ENCODE measurements around the gene SEMA5A.

The SEMA5A gene

DNA sequence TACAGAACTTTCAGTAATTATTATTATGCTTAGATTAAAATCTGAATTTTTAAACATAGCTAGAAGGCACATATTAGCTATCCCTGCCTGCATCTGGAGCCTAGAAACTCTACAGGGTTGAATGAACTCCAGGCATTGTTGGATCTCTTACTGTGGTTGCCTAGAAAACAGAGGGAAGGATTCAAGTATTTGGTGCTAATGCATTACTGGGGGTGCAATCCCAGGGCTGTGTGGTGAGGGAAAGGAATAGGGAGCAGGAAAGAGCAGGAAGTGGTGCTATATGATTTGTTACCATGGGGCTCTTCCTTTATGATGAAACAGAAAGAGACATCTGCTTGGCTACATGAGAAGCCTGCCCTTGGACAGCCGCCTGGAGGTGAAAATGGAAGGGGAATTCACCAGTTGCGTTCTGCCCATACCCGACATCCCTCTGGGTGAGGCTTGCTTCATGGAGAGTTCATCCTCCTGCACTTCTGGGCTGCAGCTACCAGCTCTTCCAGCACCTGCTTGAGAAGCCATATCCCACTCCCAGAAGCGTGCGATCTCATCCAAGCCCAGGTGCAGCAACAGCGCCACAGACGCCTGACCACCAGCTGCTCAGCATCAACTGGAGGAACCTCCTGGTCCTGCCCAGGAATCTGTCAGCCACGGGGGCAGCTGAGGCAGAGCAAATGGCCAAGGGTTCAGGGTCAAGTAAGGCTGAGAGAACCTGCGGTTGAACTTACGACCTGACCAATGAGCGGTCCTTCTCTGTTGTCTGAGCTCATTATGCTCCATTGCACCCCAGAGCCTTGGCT lies 362.8 kb downstream of the SEMA5A start:
- DNase-seq (ENCODE audit: low read depth in 1 of 2, low spot score in 1 of 2), result no peak

DNA sequence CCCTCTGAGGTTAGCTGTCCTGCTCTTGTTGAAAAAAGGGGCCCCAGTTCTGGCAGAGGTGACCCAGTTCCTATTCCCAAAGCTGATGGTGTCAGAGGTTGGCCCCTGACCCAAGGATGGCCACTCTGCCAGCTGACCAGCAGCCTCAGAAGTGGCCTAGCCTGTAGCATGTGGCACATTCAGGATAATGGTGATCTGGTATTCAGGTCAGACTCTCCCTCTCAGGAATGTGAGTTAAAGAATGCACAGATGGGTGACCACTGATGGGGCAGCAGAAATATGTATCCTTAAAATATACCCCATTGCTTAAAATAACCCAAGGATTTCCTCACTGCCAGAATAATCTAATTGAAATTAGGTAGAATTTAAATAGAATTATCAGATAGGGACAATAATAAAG lies 369.2 kb downstream of the SEMA5A start:
- DNase-seq (ENCODE audit: low read depth in 1 of 2, low spot score in 1 of 2), result no peak

DNA sequence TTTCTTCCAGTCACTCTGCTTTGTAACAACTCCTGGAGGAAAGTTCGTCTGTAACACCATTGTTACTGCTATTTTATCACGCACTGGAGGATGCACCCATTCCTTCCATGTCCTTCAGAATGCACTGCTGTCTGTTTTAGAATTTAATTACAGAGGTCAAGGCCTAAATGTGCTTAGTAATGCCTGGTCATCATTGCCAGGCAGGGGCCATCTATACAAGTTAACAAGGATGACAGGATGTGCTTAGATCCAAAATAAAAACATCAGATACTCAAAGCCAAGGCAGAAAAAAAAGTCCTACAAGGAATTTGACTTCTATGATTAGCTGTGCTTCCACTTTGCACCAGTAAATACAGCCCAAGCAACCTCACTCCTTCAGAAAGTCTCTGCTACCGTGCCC lies 371.4 kb downstream of the SEMA5A start:
- no peak for DNase-seq (ENCODE audit: low read depth in 1 of 2, low spot score in 1 of 2)

DNA sequence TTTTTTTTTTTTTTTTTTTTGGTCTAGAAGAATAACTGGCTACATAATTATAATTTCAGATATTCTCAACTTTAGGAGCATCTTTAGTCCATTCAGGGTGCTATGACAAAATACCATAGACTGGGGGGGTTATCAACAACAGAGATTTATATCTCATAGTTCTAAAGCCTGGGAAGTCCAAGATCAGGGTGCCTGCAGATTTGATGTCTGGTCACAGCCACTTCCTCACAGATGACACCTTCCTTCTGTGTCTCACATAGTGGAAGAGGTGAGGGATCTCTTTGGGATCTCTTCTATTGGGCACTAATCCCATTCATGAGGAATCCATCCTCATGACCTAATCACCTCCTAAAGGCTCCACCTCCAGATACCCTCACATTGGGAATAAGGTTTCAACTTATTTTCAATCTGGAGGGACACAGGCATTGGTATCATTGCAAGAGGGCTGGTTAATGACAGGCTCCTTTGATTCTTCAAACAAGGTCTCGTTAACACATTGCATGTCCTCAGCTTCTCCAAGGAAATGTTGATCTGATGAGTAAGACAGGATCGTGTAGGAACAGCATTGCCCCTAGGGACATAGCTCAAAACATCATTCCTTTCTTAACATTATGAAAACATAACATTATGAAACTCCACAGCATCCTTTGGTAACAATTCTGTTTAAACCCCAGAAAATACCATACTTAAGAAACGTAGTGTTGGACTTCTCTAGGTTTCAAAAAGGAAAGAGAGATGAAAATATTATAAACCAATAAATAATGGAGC lies 372.4 kb downstream of the SEMA5A start:
- no peak for DNase-seq (ENCODE audit: low read depth in 1 of 2, low spot score in 1 of 2)

DNA sequence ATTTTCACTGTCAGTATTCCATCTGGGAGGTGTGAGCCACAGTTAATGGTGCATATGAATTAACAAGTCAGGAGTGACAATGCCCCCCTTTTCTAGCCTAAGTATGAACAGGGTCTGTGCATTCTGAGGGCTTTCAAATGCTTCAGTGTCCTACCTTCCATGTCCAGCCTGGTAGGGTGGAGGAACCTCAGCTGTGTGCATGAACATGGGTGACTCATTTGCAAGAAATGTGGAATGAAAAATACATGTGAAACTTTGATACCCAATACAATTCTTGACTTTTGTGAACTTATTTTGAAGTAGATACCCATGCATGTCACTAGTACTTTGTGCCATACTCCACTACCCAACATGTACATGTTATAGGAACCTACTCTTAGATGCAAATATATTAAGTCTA lies 375.8 kb downstream of the SEMA5A start:
- no peak for DNase-seq (ENCODE audit: low read depth in 1 of 2, low spot score in 1 of 2)

DNA sequence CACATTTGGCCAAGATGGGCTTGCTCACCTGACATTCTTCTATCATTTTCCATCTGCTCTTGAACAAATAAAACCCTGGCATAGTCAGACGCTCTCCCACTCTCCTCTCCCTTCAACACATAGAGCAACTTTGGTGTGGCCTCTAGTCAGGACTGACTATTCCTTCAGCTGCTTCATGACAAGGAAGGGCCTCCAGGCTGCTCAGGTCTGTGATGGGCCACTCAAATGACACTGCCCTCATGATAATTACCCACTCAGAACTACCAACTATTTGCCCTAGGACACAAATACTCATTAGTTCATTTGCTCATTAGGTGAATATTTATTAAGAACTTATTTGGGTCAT lies 376.3 kb downstream of the SEMA5A start:
- DNase-seq (ENCODE audit: low read depth in 1 of 2, low spot score in 1 of 2), result no peak

DNA sequence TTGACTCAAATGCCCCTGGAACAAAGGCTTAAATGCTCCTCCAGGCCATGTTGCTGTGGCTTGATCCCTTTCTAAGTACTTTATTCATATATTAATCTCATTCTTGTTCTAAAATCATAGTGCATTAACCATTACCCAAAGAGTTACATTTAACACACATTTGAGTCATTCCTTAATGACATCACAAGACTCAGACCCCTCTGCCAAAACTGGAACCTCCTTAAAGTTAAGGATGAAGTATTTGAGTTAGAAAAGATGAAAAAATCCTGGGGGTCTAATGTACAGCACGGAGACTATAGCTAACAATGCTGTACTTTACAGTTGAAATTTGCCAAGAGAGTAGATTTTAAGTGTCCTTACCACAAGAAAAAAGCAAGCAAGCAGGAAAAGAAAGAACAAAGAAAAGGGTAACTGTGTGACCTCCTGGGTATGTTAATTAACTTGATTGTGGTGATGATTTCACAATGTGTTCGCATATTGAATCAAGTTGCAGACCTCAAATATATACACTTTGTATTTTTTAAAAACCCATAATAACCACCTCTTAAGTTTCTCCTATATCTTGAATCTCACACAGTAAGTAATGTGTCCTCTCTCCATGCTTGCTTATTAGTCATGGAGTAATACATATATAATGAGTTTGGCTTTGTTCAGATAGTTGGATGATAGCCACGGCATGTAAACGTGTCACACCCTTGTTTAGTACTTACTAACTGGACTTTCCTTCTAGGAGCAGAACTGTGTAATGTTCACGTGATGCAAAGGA lies 376.9 kb downstream of the SEMA5A start:
- no peak for DNase-seq (ENCODE audit: low read depth in 1 of 2, low spot score in 1 of 2)

DNA sequence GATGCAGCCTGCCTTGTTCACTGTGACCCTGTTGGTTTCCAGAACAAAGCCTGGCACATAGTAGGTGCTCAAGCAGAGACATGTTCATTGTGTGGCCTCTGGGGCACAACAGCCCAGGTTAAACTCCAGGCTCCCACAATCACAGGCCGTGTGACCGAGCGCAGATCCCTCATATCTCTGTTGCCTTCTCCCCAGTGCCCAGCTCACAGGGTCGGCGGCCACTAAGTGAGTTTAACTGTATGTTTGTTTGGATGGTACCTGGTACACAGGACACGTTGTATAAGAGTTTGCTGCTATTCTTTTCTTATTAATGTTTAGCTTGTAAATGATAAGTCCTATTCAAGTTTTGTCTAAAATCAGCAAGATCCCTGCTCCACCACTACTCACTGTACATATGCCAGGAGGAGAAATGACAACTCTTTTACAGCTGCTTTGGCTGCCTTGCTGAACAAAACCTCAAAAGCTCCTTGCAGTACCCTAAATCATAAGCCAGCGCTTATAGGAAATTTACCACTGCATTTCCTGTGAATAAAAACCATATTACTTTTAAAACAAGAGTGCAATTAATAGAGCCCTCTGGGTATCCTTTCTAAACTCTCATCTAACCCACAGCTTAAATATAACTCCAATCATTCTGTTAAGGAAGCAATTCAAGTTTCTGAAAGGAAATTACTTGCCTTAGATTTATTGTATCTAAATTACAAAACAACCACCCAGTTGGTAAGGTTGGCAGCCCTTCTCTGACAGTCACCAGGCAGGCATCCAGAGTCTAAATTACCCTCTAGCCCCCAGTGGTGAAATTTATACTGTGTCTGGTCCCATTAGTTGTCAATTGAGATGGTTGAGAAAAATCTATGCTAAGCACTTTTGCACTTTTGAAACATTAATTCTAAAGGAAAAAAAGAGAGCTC lies 379.4 kb downstream of the SEMA5A start:
- DNase-seq (ENCODE audit: low read depth in 1 of 2, low spot score in 1 of 2), result no peak

DNA sequence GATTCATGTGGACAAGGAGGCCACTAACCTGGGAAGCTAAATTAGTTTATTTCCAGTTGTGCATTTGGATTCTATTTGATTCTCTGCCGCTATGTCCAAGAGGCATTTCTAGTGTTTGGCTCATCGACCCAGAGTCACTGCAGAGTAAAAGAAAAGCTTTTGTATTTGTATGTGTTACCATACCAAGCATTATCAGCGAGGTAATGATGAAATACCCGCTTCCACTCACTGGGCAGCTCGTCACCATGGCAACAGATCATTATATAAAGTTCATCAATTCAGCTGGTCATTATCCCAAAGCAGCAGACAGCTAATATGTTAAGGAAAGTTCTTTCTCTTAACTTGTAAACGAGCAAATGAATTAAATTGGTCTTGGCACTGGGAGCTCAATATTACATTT lies 380.3 kb downstream of the SEMA5A start:
- no peak for DNase-seq (ENCODE audit: low read depth in 1 of 2, low spot score in 1 of 2)

DNA sequence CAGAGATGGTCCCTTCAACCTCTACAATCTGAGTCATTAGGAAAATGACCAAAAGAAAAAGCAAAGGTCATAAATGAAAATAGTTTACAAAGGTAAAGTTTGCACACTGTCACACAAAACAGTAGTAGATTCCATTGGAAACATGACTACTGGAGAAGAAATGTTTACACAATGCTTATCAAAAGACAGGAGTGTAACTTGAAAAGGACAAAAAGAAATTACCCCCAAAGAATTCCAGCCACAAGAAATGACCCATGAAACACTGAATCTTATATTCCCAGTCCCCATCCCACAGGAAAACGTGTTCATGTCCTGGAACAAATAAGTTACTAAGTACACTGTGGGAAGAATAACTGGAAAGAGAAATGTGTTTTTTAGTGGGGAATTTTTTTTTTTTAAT lies 385.1 kb downstream of the SEMA5A start:
- no peak for DNase-seq (ENCODE audit: low read depth in 1 of 2, low spot score in 1 of 2)

DNA sequence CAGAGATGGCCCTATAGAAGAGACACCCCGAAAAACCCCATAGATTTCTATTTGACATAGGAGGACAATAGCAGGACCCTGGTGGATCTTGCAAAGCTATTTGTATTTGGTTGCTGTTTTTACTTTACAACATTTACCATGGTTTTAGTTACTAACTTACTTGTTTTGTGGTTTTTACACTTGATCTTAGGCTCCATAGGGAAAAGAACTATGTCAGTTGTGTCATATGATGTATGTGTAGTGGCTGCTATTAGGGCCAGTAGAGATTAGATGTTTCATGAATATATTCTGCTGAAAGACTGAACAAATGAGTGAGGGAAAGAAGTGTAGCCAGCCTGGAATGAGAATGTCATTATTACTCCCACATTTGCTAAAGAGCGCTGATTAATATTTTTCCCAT lies 388.1 kb downstream of the SEMA5A start:
- no peak for DNase-seq (ENCODE audit: low read depth in 1 of 2, low spot score in 1 of 2)

DNA sequence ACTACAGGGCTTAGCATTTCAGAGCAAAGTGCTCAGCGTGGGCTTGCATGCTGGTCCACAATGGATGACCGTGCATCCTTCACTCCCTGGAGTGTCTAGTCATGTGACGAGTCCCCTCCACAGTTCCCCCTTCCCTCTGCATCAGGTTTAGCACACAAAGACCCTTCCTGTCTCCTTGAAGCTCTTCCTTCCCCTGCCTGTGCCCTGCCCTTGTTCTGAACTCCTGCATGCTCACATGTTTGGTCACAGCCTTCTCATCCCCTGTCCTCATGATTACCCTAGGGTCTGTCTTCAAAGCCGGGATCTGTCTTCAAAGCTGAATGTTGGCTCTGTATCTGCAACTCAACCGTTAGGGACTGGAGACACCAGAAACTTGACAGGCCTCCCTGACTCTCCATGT lies 388.9 kb downstream of the SEMA5A start:
- DNase-seq (ENCODE audit: low read depth in 1 of 2, low spot score in 1 of 2), result no peak

DNA sequence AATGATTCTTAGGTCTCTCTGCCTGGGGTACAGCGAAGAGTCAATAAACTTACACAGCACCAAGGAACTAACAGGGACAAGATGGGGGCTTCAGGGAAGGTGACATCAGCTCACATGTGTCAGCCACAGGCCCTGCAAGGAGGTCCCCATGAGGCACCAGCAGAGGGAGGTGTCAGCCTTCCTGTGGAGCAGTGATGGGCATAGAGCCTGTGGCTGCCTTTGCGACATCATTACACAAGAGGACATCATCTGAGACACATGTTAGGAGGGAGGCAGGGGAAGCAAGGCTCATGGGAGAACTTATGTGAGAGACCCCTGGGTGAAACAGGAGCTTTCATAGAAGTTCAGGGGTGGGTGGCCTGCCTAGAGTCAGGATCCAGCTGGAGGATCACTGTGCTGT lies 389.6 kb downstream of the SEMA5A start:
- DNase-seq (ENCODE audit: low read depth in 1 of 2, low spot score in 1 of 2), result no peak

DNA sequence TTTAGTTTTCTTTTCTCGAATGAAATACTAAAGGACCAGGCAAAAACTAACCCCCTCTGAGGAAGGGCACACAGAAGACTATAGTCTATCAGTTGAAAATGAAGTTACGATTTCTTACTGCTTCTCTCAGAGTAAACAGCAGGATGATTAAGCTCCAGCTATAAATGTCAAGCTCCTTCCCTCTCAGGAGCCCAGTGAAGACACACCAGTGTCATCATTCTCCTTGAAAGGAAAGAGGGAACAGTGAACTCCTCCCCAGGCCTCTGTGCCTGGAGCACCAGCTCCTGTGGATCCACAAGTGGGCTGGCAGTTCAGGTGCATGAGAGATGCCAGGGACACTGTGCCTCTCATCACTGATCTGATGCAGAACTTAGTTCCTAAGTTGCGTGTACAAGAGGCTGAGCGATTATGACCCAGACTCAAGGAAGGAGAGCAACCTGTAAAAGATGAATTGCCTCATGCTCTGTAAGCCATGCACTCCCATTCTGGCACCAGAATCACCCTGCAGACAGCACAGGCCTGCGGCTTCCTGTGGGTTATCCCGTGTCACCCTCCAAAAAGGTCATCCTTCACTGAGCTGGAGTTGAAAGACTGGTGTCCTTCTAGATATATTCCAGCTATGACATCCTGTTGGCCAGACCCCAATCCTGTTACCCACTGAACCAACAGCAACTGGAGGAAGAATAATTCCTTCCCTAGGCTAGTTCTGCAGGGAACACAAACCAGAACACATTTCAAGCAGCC lies 394.0 kb downstream of the SEMA5A start:
- no peak for DNase-seq (ENCODE audit: low read depth in 1 of 2, low spot score in 1 of 2)

DNA sequence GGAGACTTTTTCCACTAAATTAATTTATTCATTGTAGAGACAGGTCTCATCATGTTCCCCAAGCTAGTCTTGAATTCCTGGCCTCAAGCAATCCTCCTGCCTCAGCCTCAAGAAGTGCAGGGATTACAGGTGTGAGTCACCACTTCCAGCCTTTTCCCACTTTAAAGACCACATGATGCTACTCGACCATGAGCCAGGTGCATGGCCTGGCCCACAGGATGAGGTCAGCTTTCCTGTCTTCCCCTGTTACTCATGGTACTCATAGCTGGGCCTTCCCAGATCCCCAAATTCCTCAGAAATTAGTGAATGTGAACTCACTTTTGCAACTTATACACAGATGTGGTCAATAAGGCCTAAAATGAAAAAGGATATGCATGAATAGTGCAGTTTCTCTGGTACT lies 395.9 kb downstream of the SEMA5A start:
- DNase-seq (ENCODE audit: low read depth in 1 of 2, low spot score in 1 of 2), result no peak

DNA sequence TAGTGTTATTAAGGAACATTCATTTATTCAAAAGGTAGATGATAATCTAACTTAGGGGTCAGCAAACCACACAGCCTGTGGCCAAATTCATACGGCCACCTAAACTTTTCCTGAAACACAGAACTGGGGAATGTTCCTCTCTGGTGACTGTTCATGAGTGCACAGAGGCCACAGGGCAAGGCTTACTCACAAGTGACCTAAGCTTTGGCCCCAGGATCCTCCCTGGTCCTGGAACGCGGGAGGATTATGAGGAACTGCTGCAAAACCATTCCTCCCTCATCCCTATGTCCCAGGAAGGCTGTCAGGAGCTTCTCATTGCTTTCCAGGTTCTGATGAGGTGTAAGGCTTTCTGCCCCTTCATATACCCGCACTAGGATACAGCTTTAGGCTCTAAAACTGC lies 397.6 kb downstream of the SEMA5A start:
- no peak for DNase-seq (ENCODE audit: low read depth in 1 of 2, low spot score in 1 of 2)

DNA sequence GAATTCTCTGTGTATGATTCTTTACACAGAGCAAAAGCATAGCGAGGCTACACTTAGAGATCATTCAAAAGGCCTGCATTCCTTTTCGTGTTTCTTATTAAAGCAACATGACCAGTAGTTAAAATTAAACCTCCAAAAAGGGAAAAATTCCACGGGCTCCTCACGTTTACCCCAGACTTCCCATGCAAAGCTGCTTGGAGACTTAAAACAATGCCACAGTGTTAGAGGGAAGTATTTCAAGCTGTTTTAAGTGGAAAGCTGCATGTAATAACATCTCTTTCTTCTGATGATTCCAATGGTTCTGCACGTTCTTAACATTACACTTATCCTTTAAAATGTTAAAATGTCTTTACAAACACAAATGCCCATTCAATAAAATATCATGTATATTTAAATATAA lies 405.2 kb downstream of the SEMA5A start:
- no peak for DNase-seq (ENCODE audit: low read depth in 1 of 2, low spot score in 1 of 2)

DNA sequence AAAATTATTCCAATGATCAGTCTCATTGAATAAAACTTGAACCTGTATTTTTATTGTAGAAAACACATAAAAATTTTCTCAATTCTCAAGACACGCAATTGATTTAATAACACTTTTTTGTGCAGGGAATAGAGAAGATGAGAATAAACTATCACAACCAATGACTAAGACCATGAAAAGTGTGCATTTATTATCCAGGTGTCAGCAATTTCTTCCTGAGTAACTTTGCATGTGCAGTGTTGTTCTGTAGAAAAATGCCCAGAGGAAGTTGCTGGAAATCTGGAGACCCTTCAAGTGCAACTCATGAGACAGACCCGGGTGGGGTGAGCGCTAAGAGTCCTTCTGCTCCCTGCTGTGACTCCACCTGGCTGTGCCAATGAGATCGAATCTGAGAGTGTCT lies 405.7 kb downstream of the SEMA5A start:
- DNase-seq (ENCODE audit: low read depth in 1 of 2, low spot score in 1 of 2), result no peak

DNA sequence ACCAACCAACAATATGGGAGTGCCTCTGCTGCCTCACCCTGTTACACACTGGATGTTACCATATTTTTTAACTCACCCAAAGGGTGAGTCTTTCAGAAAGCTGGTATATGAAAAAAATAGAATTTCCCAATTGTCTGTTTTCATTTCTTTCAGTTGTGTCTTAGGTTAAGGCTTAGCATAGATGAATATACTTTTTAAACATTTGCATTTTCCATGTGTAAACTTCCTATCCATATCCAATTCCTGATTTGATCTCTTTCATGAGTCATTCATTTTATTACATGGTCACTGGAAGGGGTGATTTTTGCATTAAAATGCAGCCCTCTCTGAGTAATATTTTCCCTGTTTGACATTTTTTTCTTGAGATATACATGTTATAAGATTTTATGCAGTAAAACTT lies 406.5 kb downstream of the SEMA5A start:
- DNase-seq (ENCODE audit: low read depth in 1 of 2, low spot score in 1 of 2), result no peak

DNA sequence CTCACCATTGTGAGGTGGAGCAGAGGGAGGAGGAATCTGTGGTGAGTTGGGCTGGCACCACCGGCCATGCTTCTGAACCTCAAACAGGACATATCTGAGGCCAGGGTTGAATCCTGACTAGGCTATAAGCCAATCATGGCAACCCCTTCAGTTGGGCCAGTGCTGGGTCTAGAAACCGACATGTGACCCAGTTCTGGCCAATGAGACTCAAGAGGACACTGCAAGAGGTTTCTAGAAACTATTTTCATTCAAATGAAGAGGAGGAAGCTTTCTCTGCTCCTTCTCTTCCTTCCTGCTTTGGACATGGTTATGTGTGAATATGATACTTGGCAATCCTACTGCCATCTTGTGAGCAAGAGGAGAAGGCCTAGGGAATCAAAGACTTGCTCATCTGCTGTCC lies 417.7 kb downstream of the SEMA5A start:
- no peak for DNase-seq (ENCODE audit: low read depth in 1 of 2, low spot score in 1 of 2)

Data from activated T-helper 1 cell treated with anti-CD3 and anti-CD28 coated beads, Interleukin-2, amount 50 U/mL, for 16 hours (primary cell).